A549 (cell line): ENCODE data around the gene SLIT3. TPM values are rescaled to one million over a fixed set of nuclear protein-coding genes. Genes with fewer than 3 reads are reported as not detected.

Experiments
- ATAC-seq, 2 experiments: fragments of 200-7000 bp in 1 of 2; fragments of >200 bp in 1 of 2; cut with Nextera tagmentation in 1 of 2; cut with Tn5 transposase in 1 of 2; 3 replicates each; pipeline versions ENCODE4 v1.8.0 to v1.9.1; 2018 to 2020; ENCODE audit warnings: mild to moderate bottlenecking in 1 of 2, moderate library complexity in 1 of 2
- CTCF ChIA-PET: fragments of 300-600 bp; sonication (Branson Sonifier 250); formaldehyde crosslinking; extraction: SDS; loops from one replicate; lab custom pipeline; 2021; ENCODE audit warnings: antibody characterized with exemption, inconsistent platforms; lab: Yijun Ruan, JAX
- POLR2A ChIA-PET: fragments of 350-600 bp; formaldehyde crosslinking; extraction: SDS; loops from one replicate; lab custom pipeline; 2021; ENCODE audit warnings: antibody characterized with exemption, inconsistent platforms; lab: Yijun Ruan, JAX
- DNase-seq, 2 experiments: peaks; one replicate each; pipeline versions ENCODE4 v3.0.0 to v3.0.0-alpha.2; 2011 to 2016; ENCODE audit warnings: low read depth in 1 of 2, low spot score in 1 of 2
- FAIRE-seq: peaks from 2 replicates; lab custom pipeline; 2011; peaks lifted over from hg19 to GRCh38; lab: Jason Lieb, UNC
- H3K27ac ChIP-seq, 2 experiments: fragments of >200 bp; sonication (Bioruptor Twin); formaldehyde crosslinking; 3 replicates each; pipeline ENCODE4 v1.5.1; 2016 to 2017
- H3K4me1 ChIP-seq: fragments of >200 bp; sonication (Bioruptor Twin); formaldehyde crosslinking; 3 replicates; pipeline ENCODE4 v1.6.1; 2016
- H3K4me2 ChIP-seq: fragments of >200 bp; sonication (Bioruptor Twin); formaldehyde crosslinking; 3 replicates; pipeline ENCODE4 v1.6.1; 2016
- H3K4me3 ChIP-seq: fragments of >200 bp; sonication (Bioruptor Twin); formaldehyde crosslinking; 3 replicates; pipeline ENCODE4 v1.5.1; 2016
- H3K9me3 ChIP-seq: fragments of >200 bp; sonication (Bioruptor Twin); formaldehyde crosslinking; 3 replicates; pipeline ENCODE4 v1.6.1; 2016
- BHLHE40 ChIP-seq: IDR thresholded peaks from 2 replicates; pipeline ENCODE4 v1.6.1; 2012; ENCODE audit warnings: low read depth, low read length, inconsistent platforms
- CBX8 ChIP-seq: fragments of 200-600 bp; sonication (generic); IDR thresholded peaks from 2 replicates; pipeline ENCODE4 v1.6.1; 2016
- EHF ChIP-seq: fragments of 250-450 bp; sonication (Bioruptor Pico); IDR thresholded peaks from 2 replicates; pipeline ENCODE4 v1.5.0; 2020; ENCODE audit warnings: mild to moderate bottlenecking
- EP300 ChIP-seq, 2 experiments: fragments of >200 bp; sonication (Bioruptor Twin); formaldehyde crosslinking; IDR thresholded peaks; 2 replicates in 1 of 2; 3 replicates in 1 of 2; pipeline ENCODE4 v1.6.1; 2016 to 2017
- FOXS1 ChIP-seq: fragments of 250-450 bp; sonication (Bioruptor Pico); IDR thresholded peaks from 2 replicates; pipeline ENCODE4 v1.5.0; 2020; ENCODE audit warnings: mild to moderate bottlenecking, moderate library complexity
- HES2 ChIP-seq: fragments of >200 bp; sonication (Bioruptor Twin); formaldehyde crosslinking; IDR thresholded peaks from 2 replicates; pipeline ENCODE4 v1.6.1; 2016
- JUN ChIP-seq, 2 experiments: fragments of >200 bp; sonication (Bioruptor Twin); formaldehyde crosslinking; IDR thresholded peaks; 2 replicates in 1 of 2; 3 replicates in 1 of 2; pipeline ENCODE4 v1.6.1; 2016 to 2017
- JUNB ChIP-seq: fragments of >200 bp; sonication (Bioruptor Twin); formaldehyde crosslinking; IDR thresholded peaks from 2 replicates; pipeline ENCODE4 v1.6.1; 2016
- KDM5A ChIP-seq: fragments of 200-600 bp; sonication (generic); IDR thresholded peaks from 2 replicates; pipeline ENCODE4 v1.6.1; 2016; ENCODE audit warnings: antibody characterized with exemption, mild to moderate bottlenecking
- PHF8 ChIP-seq: fragments of 200-600 bp; sonication (generic); IDR thresholded peaks from 2 replicates; pipeline ENCODE4 v1.6.1; 2016; ENCODE audit warnings: low read depth, mild to moderate bottlenecking, antibody characterized with exemption, moderate library complexity, borderline replicate concordance
- RAD21 ChIP-seq, 2 experiments: fragments of >200 bp in 1 of 2; sonication (Bioruptor Twin) in 1 of 2; formaldehyde crosslinking in 1 of 2; IDR thresholded peaks in 1 of 2; conservative IDR thresholded peaks in 1 of 2; 2 replicates in 1 of 2; 3 replicates in 1 of 2; pipeline ENCODE4 v1.6.1; 2012 to 2018; ENCODE audit warnings: inconsistent platforms in 1 of 2
- SMC3 ChIP-seq: fragments of >200 bp; sonication (Bioruptor Twin); formaldehyde crosslinking; IDR thresholded peaks from 3 replicates; pipeline ENCODE4 v1.6.1; 2018; ENCODE audit warnings: inconsistent platforms
- ZC3H11A ChIP-seq: fragments of 450-650 bp; IDR thresholded peaks from 2 replicates; pipeline ENCODE4 v1.6.1; 2014; ENCODE audit warnings: antibody characterized with exemption, mild to moderate bottlenecking
- ZNF302 ChIP-seq: fragments of 250-450 bp; sonication (Bioruptor Pico); IDR thresholded peaks from 2 replicates; pipeline ENCODE4 v1.9.0; 2021; ENCODE audit warnings: inconsistent platforms, mild to moderate bottlenecking, moderate library complexity
- ZSCAN20 ChIP-seq: fragments of 250-450 bp; sonication (Bioruptor Pico); IDR thresholded peaks from 2 replicates; pipeline ENCODE4 v1.8.0; 2022; ENCODE audit warnings: mild to moderate bottlenecking, moderate library complexity
- WGBS: methylation state at CpG from one replicate; pipeline ENCODE4 v1.1.6; 2017; ENCODE audit errors: missing lambda C conversion rate; 5-methylcytosine and 5-hydroxymethylcytosine counted together
- polyA plus RNA-seq, 4 experiments: library from polyadenylated mRNA; depleted of rRNA in 3 of 4; stranded (reverse); fragments of >200 nt; fragmentation: RNase III in 1 of 4; extraction: RNeasy Plus Mini Kit Qiagen cat#74134 plus additional on column Dnase treatment in 1 of 4; gene quantifications; 2 replicates in 3 of 4; 3 replicates in 1 of 4; pipeline ENCODE4 v1.2.3, GENCODE V29; 2011 to 2017
- TF ChIP-seq, protein P1 (sequence below): fragments of >200 bp; sonication (Bioruptor Twin); formaldehyde crosslinking; IDR thresholded peaks from 3 replicates; pipeline ENCODE4 v1.5.1; 2016
- TF ChIP-seq, protein P2 (sequence below): fragments of 450-650 bp; IDR thresholded peaks from 2 replicates; pipeline ENCODE4 v1.6.1; 2014; ENCODE audit warnings: antibody characterized with exemption
- TF ChIP-seq, protein P3 (sequence below): IDR thresholded peaks from 2 replicates; pipeline ENCODE4 v1.6.1; 2012
- TF ChIP-seq, protein P4 (sequence below): IDR thresholded peaks from 2 replicates; pipeline ENCODE4 v1.6.1; 2012

Gene SLIT3
- polyA plus RNA-seq, 2 of the 4 experiments (the other 2 are of a cell fraction): 12.7 to 22.9 TPM

- Histone ChIP-seq H3K4me3 (no peak overlapping the region), H3K4me2 (no peak overlapping the region), H3K4me1 (peaks cover 13% of the 10 kb centered on the region), H3K9me3 (no peaks in the 10 kb centered on the region), H3K27ac (no peak overlapping the region)
- ATAC-seq: no peak
- TF ChIP-seq PHF8 (no peak), ZC3H11A (no peak), JUN (IDR thresholded peaks at IDR 0.05) (no peak), EHF (CRISPR knock-in tag) (no peak), ZNF302 (CRISPR knock-in tag) (no peak), RAD21 (conservative IDR thresholded peaks at IDR 0.05 in 1 of 2, IDR thresholded peaks at IDR 0.05 in 1 of 2) (no peak), BHLHE40 (no peak), EP300 (IDR thresholded peaks at IDR 0.05) (no peak), CBX8 (no peak), JUNB (no peak), ZSCAN20 (CRISPR knock-in tag) (no peak), HES2 (no peak), FOXS1 (CRISPR knock-in tag) (no peak), KDM5A (no peak)
- TF ChIP-seq, protein P1, sequence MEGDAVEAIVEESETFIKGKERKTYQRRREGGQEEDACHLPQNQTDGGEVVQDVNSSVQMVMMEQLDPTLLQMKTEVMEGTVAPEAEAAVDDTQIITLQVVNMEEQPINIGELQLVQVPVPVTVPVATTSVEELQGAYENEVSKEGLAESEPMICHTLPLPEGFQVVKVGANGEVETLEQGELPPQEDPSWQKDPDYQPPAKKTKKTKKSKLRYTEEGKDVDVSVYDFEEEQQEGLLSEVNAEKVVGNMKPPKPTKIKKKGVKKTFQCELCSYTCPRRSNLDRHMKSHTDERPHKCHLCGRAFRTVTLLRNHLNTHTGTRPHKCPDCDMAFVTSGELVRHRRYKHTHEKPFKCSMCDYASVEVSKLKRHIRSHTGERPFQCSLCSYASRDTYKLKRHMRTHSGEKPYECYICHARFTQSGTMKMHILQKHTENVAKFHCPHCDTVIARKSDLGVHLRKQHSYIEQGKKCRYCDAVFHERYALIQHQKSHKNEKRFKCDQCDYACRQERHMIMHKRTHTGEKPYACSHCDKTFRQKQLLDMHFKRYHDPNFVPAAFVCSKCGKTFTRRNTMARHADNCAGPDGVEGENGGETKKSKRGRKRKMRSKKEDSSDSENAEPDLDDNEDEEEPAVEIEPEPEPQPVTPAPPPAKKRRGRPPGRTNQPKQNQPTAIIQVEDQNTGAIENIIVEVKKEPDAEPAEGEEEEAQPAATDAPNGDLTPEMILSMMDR: no peak
- TF ChIP-seq, protein P2, sequence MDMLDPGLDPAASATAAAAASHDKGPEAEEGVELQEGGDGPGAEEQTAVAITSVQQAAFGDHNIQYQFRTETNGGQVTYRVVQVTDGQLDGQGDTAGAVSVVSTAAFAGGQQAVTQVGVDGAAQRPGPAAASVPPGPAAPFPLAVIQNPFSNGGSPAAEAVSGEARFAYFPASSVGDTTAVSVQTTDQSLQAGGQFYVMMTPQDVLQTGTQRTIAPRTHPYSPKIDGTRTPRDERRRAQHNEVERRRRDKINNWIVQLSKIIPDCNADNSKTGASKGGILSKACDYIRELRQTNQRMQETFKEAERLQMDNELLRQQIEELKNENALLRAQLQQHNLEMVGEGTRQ: no peak
- TF ChIP-seq, protein P3, sequence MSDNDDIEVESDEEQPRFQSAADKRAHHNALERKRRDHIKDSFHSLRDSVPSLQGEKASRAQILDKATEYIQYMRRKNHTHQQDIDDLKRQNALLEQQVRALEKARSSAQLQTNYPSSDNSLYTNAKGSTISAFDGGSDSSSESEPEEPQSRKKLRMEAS: no peak
- ChIA-PET CTCF (interaction anchor here (0.7 to 4.9 kb wide), 12 partner anchors 10 to 1878 kb away, joined by 3 to 28 read pairs (median 4); no protein-coding TSS in a partner anchor), POLR2A (no interaction called here)
- DNase-seq: no peak
- 88% methylated on average over 13 of the region's 15 CpGs for WGBS
- no peak for FAIRE-seq
Measured at GRCh38 chr5:168707716-168708695, 592.9 kb downstream of the SLIT3 start.

DNA sequence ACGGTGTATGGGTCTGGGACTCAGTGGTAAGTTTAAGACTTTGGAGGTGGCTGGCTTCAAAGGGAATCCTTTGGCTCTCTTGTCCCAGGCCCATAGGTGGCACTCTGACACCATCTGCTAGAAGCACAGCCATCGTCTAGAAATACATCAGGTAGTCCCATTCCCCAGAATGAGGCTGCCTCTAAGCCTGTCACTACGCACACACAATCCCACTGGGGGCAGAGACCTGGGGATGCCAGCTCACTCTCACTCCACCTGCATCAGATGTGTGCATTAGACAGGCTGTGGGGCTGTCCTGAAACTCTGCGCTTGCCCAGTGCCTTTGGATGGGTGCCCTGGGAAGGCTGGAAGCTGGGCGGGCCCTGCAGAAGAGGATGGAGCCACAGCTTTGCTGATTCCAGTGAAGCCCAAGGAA is 594.3 kb downstream of the SLIT3 start:
- Histone ChIP-seq H3K9me3 (no peaks in the 10 kb centered on the region), H3K4me2 (no peak overlapping the region), H3K4me1 (no peaks in the 10 kb centered on the region; the same call in 2 of the 3 replicates), H3K27ac (no peak overlapping the region), H3K4me3 (no peak overlapping the region)
- TF ChIP-seq, protein P4, sequence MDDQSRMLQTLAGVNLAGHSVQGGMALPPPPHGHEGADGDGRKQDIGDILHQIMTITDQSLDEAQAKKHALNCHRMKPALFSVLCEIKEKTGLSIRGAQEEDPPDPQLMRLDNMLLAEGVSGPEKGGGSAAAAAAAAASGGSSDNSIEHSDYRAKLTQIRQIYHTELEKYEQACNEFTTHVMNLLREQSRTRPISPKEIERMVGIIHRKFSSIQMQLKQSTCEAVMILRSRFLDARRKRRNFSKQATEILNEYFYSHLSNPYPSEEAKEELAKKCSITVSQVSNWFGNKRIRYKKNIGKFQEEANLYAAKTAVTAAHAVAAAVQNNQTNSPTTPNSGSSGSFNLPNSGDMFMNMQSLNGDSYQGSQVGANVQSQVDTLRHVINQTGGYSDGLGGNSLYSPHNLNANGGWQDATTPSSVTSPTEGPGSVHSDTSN: no peak
- TF ChIP-seq SMC3 (peak; percentile 58; the same call in 2 of the 3 replicates), RAD21 (conservative IDR thresholded peaks at IDR 0.05 in 1 of 2, IDR thresholded peaks at IDR 0.05 in 1 of 2) (peak; percentile 83 to 85)
- TF ChIP-seq, protein P1: peak; percentile 69
- ChIA-PET CTCF (interaction anchor here (0.5 to 4.9 kb wide), 43 partner anchors 9 to 877 kb away, joined by 3 to 28 read pairs (median 3); partner anchors contain the start of gene SPDL1), POLR2A (no interaction called here)
- no peak for FAIRE-seq
- ATAC-seq: peak; percentile 80 to 87
- WGBS: 74% methylated on average over 5 of the region's 5 CpGs
- DNase-seq: peak; percentile 36 to 49
